ENCODE measurements around the gene ALCAM.

DNA sequence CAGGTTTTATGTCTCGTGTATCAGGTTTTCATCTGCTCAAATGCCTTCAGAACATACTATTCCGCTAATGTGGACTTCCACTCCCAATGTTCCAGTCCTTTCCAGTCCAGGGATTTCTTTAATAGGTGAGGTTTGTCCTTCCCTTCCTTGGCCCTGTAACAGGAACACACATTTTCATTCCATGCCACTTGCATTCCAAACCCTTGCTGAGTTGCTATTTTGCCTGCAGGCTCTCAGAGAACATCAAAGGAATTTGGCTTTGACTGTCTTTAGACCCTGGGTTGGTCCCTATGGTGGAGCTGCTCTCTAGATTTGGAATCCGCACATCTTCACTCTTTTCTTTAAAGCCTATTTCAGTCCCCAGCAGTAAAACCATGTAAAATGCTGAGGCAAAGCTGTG, 12.3 kb upstream of the ALCAM start:
- TF ChIP-seq, protein P1, sequence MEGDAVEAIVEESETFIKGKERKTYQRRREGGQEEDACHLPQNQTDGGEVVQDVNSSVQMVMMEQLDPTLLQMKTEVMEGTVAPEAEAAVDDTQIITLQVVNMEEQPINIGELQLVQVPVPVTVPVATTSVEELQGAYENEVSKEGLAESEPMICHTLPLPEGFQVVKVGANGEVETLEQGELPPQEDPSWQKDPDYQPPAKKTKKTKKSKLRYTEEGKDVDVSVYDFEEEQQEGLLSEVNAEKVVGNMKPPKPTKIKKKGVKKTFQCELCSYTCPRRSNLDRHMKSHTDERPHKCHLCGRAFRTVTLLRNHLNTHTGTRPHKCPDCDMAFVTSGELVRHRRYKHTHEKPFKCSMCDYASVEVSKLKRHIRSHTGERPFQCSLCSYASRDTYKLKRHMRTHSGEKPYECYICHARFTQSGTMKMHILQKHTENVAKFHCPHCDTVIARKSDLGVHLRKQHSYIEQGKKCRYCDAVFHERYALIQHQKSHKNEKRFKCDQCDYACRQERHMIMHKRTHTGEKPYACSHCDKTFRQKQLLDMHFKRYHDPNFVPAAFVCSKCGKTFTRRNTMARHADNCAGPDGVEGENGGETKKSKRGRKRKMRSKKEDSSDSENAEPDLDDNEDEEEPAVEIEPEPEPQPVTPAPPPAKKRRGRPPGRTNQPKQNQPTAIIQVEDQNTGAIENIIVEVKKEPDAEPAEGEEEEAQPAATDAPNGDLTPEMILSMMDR (conservative IDR thresholded peaks at IDR 0.05 in 1 of 2, IDR thresholded peaks at IDR 0.05 in 1 of 2; ENCODE audit: extremely low read depth in 1 of 2, insufficient read depth in 1 of 2, low read depth in 1 of 2, low read length in 2 of 2) = no peak
- no peak for TF ChIP-seq EZH2 (IDR thresholded peaks at IDR 0.05; ENCODE audit: borderline replicate concordance, low read length)
